Measurements from ENCODE around the gene PPP1R16B.

- TF ChIP-seq, protein P1, sequence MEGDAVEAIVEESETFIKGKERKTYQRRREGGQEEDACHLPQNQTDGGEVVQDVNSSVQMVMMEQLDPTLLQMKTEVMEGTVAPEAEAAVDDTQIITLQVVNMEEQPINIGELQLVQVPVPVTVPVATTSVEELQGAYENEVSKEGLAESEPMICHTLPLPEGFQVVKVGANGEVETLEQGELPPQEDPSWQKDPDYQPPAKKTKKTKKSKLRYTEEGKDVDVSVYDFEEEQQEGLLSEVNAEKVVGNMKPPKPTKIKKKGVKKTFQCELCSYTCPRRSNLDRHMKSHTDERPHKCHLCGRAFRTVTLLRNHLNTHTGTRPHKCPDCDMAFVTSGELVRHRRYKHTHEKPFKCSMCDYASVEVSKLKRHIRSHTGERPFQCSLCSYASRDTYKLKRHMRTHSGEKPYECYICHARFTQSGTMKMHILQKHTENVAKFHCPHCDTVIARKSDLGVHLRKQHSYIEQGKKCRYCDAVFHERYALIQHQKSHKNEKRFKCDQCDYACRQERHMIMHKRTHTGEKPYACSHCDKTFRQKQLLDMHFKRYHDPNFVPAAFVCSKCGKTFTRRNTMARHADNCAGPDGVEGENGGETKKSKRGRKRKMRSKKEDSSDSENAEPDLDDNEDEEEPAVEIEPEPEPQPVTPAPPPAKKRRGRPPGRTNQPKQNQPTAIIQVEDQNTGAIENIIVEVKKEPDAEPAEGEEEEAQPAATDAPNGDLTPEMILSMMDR (IDR thresholded peaks at IDR 0.05), result no peak
- no peak for TF ChIP-seq POLR2A (IDR thresholded peaks at IDR 0.05)
- TF ChIP-seq EP300 (IDR thresholded peaks at IDR 0.05), result no peak
Measured at GRCh38 chr20:38890497-38890818, 85.0 kb downstream of the PPP1R16B start.

Data from suprapubic skin (tissue), 3 donors.